Astrocyte of the cerebellum (primary cell): ENCODE data around the gene LHX1.

ENCODE experiments used
- DNase-seq: peaks from one replicate; pipeline ENCODE4 v3.0.0-alpha.2; 2011; ENCODE audit warnings: low read depth
- H3K4me3 ChIP-seq: 2 replicates; pipeline ENCODE4 v1.5.1; 2011; ENCODE audit warnings: mild to moderate bottlenecking, low read depth, low read length, moderate library complexity
- CTCF ChIP-seq: IDR thresholded peaks from 2 replicates; pipeline ENCODE4 v1.5.1; 2012; ENCODE audit warnings: low read length, low read depth, moderate library complexity, mild to moderate bottlenecking; ENCODE audit errors: missing control alignments
- in situ Hi-C: cut with HindIII; loops from 2 replicates; pipeline ENCODE4 v1.10.0; 2017; ENCODE audit warnings: low sequenced_read_pairs

LHX1 gene

GRCh38 chr17:36894177-36894576 lies 43.1 kb upstream of the LHX1 start:
- no peak for TF ChIP-seq CTCF

DNA sequence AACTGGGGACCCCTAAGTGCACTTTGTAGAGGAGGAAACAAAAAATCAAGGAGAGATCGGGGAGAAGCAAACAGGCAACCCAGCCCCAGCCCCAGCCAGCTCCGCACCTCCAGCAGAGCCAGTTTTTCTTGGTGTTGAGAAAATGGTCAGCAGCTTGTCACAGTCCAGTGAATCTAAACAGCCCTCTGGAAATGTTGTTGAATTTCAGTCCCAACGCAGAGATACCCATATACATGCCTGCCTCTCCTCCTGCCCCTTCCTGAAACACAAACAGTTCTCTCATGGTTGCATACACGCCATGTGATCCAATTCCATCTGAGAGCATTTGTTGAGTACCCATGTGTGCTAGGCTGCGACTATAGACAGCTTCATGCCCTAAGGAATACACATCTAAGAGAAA lies 42.4 kb upstream of the LHX1 start:
- in situ Hi-C loops: no loop called here
- H3K4me3 ChIP-seq: no peak overlapping the region
- DNase-seq: no peak
- TF ChIP-seq CTCF: no peak

More at GRCh38 chr17:36894177-36894576, 43.1 kb upstream of the LHX1 start:
- H3K4me3 ChIP-seq: no peak overlapping the region
- in situ Hi-C loops: no loop called here
- DNase-seq: no peak

- no peak for DNase-seq
- TF ChIP-seq CTCF: no peak
- H3K4me3 ChIP-seq: no peak overlapping the region
- in situ Hi-C loops: no loop called here
Observed at GRCh38 chr17:36899250-36900159, 37.8 kb upstream of the LHX1 start.

DNA sequence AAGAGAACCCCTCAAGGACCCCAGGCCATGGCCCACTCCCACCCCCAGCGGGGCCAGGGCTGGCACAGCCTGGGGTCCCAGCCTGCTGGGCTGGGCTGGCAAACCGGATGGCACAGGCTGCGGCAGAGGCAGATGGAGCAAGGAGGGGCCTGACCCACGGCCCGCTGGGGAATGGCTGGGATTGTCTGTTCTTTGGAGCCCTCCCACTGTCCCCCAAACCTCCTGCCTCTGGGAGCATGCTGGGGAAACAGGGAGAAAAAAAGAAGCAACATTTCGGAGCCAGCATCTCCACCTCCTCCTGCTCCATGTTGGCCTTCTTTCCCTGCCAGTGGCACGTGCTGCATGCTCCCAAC lies 37.1 kb upstream of the LHX1 start:
- H3K4me3 ChIP-seq: no peak overlapping the region
- in situ Hi-C loops: no loop called here

DNA sequence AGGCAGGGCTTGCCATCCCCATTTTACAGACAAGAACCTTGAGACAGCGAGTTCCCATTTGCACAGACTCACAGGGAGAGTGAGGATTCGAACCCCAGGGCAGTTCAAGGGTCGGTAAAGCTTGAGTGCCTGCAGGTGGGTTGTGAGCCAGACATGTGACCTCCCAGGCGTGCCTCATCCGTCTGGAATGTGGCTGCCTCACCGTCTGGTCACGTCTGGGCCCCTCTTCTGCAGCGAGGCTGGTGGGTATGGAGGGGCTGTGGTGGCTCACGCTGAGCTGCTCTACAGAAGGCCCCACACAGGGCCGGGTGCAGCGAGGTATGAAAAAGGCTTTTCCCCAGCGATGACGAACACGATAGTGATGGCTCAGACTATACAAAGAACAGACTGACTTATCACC lies 35.8 kb upstream of the LHX1 start:
- no peak for TF ChIP-seq CTCF
- DNase-seq: peak; percentile 61
- in situ Hi-C loops: no loop called here
- no peak overlapping the region for H3K4me3 ChIP-seq

More for the DNA sequence above, 37.1 kb upstream of the LHX1 start:
- DNase-seq: no peak
- TF ChIP-seq CTCF: no peak

GRCh38 chr17:36907407-36907806 lies 29.9 kb upstream of the LHX1 start:
- DNase-seq: no peak
- TF ChIP-seq CTCF: no peak
- no peak overlapping the region for H3K4me3 ChIP-seq
- in situ Hi-C loops: no loop called here

DNA sequence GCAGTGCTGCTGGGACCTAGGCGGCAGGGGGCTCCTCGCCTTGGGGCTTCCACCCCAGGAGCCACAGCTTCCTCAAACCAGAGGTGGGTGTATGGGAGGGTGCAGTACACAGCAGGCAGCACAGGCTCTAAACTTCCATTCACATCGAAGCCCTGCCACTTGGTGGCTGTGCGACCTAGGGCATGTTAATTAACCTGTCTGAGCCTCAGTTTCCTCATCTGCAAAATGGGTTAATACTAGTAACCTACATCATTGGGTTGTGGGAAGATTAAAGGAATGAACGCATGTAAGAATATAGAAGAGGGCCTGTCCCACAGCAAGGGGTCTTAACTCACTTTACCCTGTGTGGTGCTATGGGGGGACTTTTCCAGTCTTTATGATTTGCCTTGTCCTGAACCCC lies 26.8 kb upstream of the LHX1 start:
- TF ChIP-seq CTCF: no peak
- H3K4me3 ChIP-seq: no peak overlapping the region
- no peak for DNase-seq
- in situ Hi-C loops: no loop called here
